GM21737 (cell line): ENCODE data around the gene DZIP1.
"Not testable (repeated sequence)": the region's sequence is repeated elsewhere in the genome, so short reads cannot be mapped to it uniquely, and the experiment has no call there.

Experiments
- ATAC-seq: cut with Tn5 transposase; IDR thresholded peaks from one replicate; pipeline ENCODE4 v1.9.1; 2021; ENCODE audit warnings: mild to moderate bottlenecking, moderate library complexity; ENCODE audit not compliant: unreplicated experiment

The DZIP1 gene

GRCh38 chr13:95603887-95604555 is 40.5 kb downstream of the DZIP1 start:
- ATAC-seq = no peak

- ATAC-seq = no peak
Observed at GRCh38 chr13:95601906-95602305, 42.6 kb downstream of the DZIP1 start.

GRCh38 chr13:95601216-95601615 is 43.3 kb downstream of the DZIP1 start:
- ATAC-seq = no peak

- no peak for ATAC-seq
Observed at GRCh38 chr13:95596701-95597100, 47.8 kb downstream of the DZIP1 start.

- no peak for ATAC-seq
Observed at GRCh38 chr13:95593462-95593861, 51.0 kb downstream of the DZIP1 start.

- no peak for ATAC-seq
Observed at GRCh38 chr13:95588721-95589120, 55.8 kb downstream of the DZIP1 start.

GRCh38 chr13:95588134-95588533 is 56.4 kb downstream of the DZIP1 start:
- no peak for ATAC-seq

GRCh38 chr13:95585867-95586266 is 58.6 kb downstream of the DZIP1 start:
- no peak for ATAC-seq

- ATAC-seq = peak; percentile 67
Observed at GRCh38 chr13:95579303-95579702, 65.2 kb downstream of the DZIP1 start.

GRCh38 chr13:95573221-95573620 is 71.3 kb downstream of the DZIP1 start:
- no peak for ATAC-seq

- no peak for ATAC-seq
Observed at GRCh38 chr13:95571941-95572340, 72.6 kb downstream of the DZIP1 start.

- no peak for ATAC-seq
Observed at GRCh38 chr13:95570016-95570415, 74.5 kb downstream of the DZIP1 start.

- ATAC-seq = no peak
Observed at GRCh38 chr13:95568131-95568530, 76.4 kb downstream of the DZIP1 start.

GRCh38 chr13:95565758-95566157 is 78.7 kb downstream of the DZIP1 start:
- not testable (repeated sequence) for ATAC-seq

- ATAC-seq = no peak
Observed at GRCh38 chr13:95564733-95565291, 79.7 kb downstream of the DZIP1 start.

GRCh38 chr13:95564091-95564490 is 80.4 kb downstream of the DZIP1 start:
- no peak for ATAC-seq

- ATAC-seq = no peak
Observed at GRCh38 chr13:95560387-95560786, 84.1 kb downstream of the DZIP1 start.

GRCh38 chr13:95559100-95559499 is 85.4 kb downstream of the DZIP1 start:
- no peak for ATAC-seq

GRCh38 chr13:95557013-95557412 is 87.5 kb downstream of the DZIP1 start:
- no peak for ATAC-seq

GRCh38 chr13:95553581-95554385 is 90.7 kb downstream of the DZIP1 start:
- no peak for ATAC-seq

- ATAC-seq = no peak
Observed at GRCh38 chr13:95552539-95553441, 91.7 kb downstream of the DZIP1 start, which contains the start of gene CLDN10. TSS of gene CLDN10 (plus strand) at chr13:95552720. CDS start at chr13:95552754, 34 bp downstream.
